GM10847 (cell line): Measurements from ENCODE around the gene ATXN7L3.

Experiments
- POLR2A ChIP-seq: IDR thresholded peaks from 2 replicates; pipeline ENCODE4 v1.6.1; 2011; ENCODE audit not compliant: insufficient read length; ENCODE audit errors: extremely low read depth

Gene ATXN7L3

DNA sequence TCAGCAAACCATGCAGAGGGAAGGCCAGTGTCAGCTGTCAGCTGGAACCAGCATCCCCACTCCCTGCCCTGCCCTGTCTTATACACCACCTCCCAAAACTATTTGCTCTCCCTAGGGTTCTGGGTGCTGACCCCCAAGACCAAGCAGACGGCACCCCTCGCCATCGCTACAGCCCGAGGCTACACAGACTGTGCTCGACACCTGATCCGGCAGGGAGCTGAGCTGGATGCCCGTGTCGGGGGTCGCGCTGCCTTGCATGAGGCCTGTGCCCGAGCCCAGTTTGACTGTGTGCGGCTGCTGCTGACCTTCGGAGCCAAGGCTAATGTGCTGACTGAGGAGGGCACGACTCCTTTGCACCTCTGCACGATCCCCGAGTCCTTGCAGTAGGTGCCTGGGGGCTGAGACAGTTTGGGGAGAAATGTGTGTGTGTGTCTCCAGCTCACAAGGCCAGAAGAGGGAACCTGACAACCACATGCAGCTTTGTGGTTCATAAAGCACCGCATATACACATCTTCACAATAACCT lies 27.7 kb downstream of the ATXN7L3 start:
- no peak for TF ChIP-seq POLR2A

DNA sequence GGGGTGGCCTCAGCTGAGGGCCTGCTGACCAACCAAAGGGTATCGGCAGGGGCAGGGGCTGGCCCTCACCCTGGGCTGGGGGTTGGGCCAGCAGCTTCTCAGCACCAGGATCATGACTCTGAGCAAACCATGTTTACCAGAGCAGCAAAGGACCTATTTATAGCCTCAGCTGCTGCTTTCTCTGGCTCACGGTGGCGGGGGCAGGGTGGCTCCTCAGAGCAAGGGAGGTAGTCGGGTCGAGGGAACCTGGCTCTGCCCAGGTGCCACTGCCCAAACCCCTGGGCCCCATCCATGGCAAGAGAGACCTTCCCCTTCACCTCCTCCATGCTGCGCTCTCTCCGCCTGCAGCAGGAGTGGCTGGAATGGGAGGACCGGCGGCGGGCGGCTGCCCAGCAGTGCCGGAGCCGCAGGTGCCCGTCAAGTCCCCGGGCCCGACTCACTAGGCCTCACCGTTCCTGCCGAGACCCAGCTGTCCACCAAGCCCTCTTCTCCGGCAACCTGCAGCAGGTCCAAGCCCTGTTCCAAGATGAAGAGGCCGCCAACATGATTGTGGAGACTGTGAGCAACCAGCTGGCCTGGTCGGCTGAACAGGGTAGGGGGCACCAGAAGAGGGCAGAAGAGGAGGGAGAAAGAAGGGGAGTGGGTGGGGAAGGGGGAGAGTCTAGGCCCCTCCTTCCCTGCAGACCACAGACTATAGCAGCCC lies 29.0 kb downstream of the ATXN7L3 start, which contains the start of gene ASB16:
TSS of gene ASB16 (plus strand) at position 206 of the 703 bp plus-strand sequence. CDS start at position 292, 86 bp downstream.
- TF ChIP-seq POLR2A, result no peak

DNA sequence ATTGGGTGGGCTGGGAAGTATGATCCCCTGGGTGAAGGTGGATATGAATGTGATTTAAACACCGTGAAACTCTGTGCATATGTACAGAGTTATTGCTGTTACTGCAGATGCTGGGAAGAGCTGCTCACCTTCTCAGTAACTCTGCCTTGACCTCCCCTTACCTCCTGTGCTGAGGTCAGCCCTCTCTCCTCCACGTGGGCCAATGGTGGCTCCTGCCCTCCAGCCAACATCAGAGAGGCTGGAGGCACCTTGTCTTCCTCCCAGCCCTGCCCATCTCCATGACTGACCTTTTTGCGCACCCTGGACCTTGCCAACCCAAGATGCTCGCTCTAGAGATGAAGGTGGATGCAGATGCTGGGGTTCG lies 29.6 kb downstream of the ATXN7L3 start:
- TF ChIP-seq POLR2A, result no peak

DNA sequence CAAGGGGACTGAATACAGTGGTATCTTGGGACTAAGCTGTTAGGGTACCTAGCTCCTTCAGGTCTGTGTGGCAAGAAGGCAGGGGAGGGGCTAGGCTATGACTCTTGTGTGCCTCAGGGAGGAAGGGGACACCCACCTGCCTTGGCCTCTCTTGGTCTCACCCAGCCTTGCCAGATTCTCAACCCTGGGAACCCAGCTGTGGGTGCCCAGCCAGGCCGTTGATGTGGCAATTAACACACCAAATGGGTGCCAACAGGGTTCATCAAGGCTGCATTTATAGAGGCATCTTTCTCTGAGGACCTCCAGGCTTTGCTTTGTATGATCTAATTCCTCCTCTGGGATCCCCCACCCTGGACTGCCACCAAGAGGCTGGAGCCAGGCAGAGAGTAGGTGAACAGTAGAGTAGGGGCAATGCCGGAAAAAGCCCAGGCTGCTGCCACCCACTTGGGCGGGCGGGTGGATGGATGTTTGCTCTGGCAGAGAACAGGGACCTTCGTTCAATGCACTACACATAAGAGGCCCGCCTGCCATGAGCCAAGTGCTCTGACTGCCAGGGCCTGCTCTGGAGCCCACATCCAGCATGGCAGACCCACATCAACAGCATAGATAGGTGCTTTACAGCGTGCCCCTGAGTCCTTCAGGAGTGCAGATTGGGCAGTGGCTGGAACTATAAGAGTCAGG lies 32.4 kb downstream of the ATXN7L3 start:
- no peak for TF ChIP-seq POLR2A

DNA sequence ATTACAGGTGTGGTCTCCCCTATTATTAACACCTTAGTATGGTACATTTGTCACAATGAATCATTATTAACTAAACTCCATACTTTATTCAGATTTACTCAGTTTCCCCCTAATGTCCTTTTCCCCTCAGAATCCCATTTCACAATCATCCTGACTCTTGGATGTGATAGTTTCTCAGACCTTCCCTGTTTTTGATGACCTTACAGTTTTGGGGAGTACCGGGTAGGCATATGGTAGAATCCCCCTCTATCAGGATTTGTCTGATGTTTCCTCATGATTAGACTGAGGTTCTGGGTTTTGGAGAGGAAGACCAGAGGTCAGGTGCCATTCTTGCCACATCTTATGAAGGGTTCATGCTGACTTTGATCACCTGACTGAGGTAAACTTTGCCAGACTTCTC lies 35.2 kb downstream of the ATXN7L3 start:
- TF ChIP-seq POLR2A, result no peak

DNA sequence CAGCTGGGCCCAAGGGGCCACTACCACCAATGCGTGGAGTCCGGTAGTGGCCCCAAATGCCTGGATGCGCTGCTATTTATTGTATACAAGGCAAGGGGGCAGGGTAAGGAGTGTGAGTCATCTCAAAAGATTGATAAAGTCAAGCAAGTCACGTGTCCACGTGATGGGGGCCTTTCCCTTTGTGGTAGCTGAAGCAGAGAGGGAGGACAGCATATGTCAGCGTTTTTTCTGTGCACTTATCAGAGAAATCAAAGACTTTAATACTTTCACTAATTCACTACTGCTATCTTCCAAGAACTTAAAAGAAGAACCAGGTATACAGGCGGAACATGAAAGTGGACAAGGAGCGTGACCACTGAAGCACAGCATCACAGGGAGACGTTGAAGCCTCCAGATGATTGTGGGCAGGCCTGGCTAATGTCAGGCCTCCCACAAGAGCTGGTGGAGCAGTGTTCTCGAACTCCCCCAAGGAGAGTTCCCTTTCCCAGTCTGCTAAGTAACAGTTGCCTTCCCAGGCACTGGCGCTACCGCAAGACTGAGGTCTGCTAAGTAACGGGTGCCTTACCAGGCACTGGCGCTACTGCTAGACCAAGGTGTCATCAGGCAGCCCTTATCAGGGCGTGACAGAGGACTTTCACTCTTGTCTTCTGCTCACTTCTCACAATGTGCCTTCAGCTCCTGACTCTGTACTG lies 40.0 kb downstream of the ATXN7L3 start:
- TF ChIP-seq POLR2A, result no peak

DNA sequence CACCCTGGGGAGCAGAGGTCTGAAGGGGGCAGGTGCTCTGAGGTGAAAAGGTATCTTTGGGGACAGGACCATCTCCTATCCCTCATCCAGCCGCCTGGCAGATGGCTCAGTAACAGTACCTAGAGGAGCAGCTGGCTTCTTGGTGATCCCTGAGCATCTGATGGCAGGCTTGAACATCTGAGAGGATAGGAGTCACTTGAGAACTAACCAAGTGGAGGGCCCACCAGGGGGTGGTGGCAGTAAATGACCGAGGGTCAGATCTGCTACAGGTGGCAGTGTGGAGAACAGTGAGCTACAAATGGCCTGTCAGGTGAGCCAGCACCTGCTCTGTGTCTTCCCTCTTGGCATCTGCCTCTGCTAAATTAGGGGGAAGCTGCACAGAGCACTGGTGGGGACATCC lies 44.2 kb downstream of the ATXN7L3 start:
- TF ChIP-seq POLR2A, result no peak

DNA sequence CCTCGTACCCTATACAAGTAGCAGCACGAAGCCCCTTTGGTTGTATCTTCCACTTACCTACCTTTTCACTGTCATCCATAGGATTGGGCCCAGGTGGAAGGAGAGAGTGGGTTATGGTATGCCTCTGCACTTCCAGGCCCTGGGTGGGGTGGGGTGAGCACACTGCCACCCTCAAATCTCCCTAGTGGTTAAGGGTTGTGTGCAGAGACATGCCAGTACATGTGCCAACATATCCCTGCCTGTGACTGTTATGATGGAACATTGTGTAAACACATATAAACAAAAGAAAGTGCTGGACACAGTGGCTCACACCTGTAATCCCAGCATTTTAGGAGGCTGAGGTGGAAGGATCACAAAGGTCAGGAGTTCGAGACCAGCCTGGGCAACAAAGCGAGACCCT lies 46.8 kb downstream of the ATXN7L3 start:
- no peak for TF ChIP-seq POLR2A

DNA sequence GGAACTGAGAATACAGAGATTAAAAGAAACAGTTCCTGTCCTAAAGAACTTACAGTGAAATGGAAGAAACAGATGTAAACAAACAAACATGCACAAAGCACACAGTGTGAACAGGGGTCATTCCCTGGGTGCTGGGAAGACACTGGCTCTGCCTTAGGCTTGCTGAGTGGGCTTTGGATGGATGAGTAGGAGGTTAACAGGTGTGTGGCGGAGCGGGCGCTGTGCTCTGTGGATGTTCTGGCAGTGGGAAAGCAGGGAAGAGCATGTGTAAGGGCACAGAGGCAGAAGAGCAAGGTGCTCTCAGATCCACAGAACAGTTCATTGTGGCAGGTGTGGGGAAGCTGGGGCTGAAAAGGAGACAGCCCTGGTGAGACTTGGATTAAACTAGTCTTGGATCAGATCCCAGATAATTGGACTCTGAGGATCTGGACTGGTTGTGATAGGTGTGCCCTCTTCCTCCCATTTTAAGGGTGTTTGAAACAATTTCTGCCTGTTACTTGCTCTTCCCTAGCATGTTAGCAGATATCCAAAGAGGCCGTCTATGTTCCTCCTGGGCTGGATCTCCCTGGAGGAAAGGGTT lies 49.8 kb downstream of the ATXN7L3 start:
- TF ChIP-seq POLR2A, result no peak

DNA sequence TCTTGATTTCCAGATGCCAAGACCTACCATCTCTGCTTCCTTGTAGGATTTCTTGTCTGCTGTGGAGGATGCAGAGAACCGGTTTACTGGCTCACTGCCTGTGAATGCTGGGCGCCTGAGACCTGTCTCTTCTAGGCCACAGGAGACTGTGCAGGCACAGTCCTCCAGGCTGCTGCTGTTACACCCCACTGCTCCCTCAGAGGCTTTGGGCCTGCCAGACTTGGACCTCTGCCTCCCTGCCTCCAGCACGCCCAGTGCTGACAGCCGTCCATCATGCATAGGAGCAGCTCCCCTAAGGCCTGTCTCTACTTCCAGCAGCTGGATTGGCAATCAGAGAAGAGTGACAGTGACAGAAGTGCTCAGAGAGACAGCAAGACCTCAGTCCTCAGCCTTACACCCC lies 51.9 kb downstream of the ATXN7L3 start:
- no peak for TF ChIP-seq POLR2A

DNA sequence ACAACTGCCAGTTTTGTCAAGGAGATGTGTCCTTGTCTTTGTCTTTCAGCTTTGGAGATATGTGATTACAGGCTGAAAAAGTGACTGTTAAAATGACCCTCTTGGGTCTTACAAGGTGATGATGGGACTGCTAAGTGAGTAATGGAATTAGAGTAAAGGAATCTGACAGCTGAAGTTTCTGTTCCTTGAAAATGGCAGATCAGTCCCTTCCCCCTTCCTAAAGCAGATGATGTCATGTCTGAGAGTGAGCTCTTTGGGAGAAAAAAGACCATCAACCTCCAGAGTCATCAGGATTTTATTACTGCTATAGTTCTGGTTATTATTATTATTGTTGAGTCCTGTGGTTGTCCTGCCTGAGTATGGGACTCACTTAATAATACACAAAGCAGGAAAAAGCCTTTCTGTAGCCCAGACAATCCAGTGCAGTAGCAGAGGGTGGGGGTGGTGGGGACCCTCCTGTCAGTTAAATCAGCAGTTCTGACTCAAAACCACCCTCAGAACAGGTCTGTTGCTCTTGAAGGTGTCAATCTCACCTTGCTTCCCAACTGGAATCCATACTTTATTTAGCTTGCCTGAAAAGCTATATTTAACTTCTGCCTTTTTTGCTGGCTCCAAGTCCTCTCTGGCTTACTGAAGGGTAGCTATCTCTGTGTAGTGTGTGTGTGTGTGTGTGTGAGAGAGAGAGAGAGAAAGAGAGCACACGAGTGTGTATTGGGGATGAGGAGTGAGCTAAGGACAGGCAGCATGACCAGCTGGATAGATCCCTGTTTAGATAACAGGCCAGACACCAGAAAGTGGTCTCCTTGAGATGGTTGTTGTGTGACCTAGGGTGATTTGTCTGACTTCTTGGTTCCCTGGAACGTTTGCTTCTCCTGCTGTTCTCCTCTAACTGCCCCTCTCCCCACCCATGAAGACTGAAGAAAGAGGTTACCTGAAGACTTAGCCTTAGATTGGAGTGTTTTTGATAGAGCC lies 53.0 kb downstream of the ATXN7L3 start:
- no peak for TF ChIP-seq POLR2A

DNA sequence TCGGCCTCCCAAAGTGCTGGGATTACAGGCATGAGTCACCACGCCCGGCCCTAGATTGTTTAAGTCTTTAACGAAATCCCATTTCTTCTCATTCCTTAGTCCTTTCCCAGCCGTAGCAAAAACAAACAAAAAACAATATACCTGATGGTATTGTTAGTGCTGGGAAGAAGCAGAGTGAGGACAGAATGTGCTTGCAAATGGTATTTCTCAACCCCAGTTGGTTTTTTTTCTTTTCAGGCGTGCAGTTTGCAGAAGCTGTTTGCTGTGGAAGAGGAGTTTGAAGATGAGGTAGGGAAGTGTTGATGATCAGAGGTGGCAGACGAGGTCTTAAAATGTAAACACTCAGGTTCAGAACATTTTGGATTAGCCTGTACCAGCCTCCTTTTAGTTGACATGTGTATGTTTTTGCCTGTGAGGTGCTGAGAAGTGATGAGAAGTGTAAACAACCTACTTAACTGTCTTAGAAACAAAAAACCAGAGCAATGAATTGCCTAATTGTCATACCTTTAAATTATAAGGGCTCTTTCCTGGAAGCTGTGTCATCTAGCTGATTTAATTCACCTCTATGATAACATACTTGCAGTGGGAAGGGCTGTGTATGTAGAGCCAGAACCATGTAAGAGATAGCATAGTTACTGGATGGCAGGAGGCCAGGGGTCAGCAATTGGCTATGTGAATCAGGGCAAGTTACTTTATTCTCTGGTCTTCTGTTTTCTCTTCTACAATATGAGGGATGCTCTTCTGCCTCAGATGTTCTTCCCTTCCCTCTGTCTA lies 54.5 kb downstream of the ATXN7L3 start:
- no peak for TF ChIP-seq POLR2A
